ENCODE results near the gene DNHD1.

DNA sequence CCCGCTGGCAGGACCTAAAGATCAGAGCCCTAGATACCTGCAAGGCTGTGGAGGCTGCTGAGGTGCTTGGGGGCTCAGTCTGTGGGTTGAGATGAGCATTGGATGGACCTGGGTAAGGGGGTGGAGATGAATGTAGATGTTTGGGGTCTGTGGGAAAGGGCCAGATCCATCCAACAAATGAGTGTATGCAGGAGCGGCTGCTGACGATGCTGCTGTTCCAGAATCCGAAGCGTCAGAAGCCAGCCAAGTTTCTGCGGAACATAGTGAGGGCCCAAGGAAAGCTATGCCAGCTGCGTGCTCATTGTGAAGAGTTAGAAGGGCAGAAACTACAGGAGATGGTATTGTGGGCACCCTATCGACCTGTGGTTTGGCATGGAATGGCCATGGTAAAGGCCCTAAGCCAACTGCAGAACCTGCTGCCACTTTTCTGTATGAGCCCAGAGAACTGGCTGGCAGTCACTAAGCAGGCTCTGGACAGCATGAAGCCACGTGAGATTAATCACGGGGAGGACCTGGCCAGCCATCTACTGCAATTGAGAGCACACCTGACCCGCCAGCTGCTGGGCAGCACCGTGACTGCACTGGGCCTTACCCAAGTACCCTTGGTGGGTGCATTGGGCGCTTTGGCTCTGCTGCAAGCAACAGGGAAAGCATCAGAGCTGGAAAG is 69.8 kb downstream of the DNHD1 start:
- TF ChIP-seq CEBPB (IDR thresholded peaks at IDR 0.05) (no peak), TAF1 (IDR thresholded peaks at IDR 0.05; ENCODE audit: low read depth) (no peak), REST (IDR thresholded peaks at IDR 0.05; ENCODE audit: low read depth) (no peak), EGR1 (IDR thresholded peaks at IDR 0.05) (no peak), RAD21 (IDR thresholded peaks at IDR 0.05; ENCODE audit: low read depth) (no peak), TCF12 (IDR thresholded peaks at IDR 0.05; ENCODE audit: low read depth) (no peak), MAX (IDR thresholded peaks at IDR 0.05) (no peak), CREB1 (IDR thresholded peaks at IDR 0.05; ENCODE audit: low read depth) (no peak), EP300 (IDR thresholded peaks at IDR 0.05; ENCODE audit: borderline replicate concordance) (no peak), FOXM1 (IDR thresholded peaks at IDR 0.05; ENCODE audit: borderline replicate concordance, low read depth) (no peak), YY1 (IDR thresholded peaks at IDR 0.05; ENCODE audit: low read depth) (no peak)

Data from Ishikawa (cell line).